GM19035 (cell line): ENCODE measurements around the gene REX1BD.
"Not testable (repeated sequence)": the region's sequence is repeated elsewhere in the genome, so short reads cannot be mapped to it uniquely, and the experiment has no call there.

Experiments
- ATAC-seq: cut with Tn5 transposase; IDR thresholded peaks from one replicate; pipeline ENCODE4 v1.9.1; 2021; ENCODE audit not compliant: unreplicated experiment

Gene REX1BD

GRCh38 chr19:18588611-18589379, at the start of gene REX1BD:
REX1BD (plus strand) TSS chr19:18588798; CDS start chr19:18588802, 4 bp downstream.
- peak; percentile 69 for ATAC-seq

GRCh38 chr19:18539372-18539771, 49.2 kb upstream of the REX1BD start:
- ATAC-seq = no peak

DNA sequence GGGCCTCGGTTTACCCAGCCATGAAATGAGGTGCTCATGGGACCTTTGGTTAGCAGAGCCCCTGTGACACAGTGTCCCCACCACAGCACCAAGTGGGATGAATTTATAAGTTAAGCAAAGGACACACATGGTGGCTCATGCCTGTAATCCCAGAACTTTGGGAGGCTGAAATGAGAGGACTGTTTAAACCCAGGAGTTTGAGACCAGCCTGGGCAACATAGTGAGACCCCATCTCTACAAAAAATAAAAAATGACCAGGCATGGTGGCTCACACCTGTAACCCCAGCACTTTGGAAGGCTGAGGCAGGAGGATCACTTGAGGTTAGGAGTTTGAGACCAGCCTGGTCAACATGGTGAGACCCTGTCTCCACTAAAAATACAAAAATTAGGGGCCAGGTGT, 48.4 kb upstream of the REX1BD start:
- ATAC-seq = not testable (repeated sequence)

- ATAC-seq = no peak
Observed at GRCh38 chr19:18541258-18541991, 47.2 kb upstream of the REX1BD start.

GRCh38 chr19:18541992-18542940, 46.3 kb upstream of the REX1BD start:
- no peak for ATAC-seq

DNA sequence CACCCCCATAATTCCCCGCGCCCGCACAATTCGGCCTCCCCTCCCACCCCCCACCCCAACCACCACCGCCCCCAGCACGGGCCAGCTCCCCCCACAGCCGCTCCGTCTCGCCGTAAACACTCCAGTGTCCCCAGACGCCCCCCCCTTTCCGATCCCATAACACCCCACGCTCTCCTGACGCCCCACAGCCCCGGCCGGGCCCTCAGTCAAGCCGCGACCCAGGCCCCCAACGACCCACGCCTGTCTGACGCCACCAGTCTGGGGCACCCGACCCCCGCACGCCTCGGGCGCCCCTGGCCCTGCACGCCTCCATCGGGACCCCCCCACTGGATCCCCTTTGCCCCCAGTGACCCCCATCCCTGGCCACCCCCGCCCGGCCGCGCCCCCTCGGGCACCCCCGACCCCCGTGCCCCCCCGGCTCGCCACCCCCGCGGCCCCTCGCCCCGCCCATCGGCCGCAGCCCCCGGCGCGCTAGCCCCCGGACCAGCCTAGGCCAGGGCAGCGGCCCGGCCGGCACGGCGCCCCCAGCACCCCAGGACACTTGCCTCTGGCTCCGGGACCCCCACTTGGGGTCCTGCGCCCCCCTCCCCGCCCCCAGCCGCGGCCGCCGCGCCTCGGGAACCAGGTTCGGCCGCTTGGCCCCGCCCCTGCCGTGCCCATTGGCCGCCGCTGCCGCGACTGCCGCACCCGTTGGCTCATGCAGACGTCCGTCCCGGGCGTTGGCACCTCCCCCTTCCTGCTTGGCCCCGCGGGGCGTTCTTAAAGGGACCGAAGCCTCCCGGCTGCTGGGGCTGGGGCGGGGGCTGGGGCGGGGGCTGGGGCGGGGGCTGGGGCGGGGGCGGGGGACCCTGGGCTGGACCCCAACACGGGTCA, 45.4 kb upstream of the REX1BD start, which contains the start of gene FKBP8:
Gene FKBP8 (minus strand): TSS at position 633 of the 873 bp plus-strand sequence. CDS start 1,603 bp downstream, outside the sequence.
- ATAC-seq = peak; percentile 94

DNA sequence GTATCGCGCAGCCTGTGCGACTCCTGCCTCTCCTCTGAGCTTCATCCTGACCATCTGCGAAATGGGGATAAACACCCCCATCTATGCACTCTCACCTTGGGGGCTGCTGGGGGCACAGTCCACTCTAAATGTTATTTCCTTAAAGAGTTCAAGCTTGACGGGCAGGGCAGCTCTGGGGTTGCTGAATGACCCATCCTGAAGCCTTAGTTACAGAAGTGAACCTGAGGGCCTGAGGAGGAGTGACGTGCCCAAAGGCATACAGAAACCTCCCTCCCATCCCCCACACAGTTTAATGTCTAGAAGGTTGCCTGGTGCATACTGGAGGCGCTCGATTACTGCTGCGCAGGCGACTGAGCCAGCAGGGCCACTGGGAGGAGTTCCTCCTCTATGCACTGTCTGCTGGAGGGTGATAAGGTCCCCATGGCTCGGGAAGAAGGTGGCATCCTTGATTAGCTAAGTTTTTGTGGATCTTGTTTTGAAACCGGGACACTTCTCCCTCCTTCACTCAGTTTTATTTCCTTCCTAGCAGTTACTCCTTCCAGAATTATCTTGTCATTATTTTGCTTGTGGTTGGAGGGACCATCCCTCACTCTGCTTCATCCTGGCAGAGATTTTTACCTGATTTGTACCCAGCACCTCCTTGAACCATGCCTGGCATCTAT, 44.7 kb upstream of the REX1BD start:
- ATAC-seq = peak; percentile 56

DNA sequence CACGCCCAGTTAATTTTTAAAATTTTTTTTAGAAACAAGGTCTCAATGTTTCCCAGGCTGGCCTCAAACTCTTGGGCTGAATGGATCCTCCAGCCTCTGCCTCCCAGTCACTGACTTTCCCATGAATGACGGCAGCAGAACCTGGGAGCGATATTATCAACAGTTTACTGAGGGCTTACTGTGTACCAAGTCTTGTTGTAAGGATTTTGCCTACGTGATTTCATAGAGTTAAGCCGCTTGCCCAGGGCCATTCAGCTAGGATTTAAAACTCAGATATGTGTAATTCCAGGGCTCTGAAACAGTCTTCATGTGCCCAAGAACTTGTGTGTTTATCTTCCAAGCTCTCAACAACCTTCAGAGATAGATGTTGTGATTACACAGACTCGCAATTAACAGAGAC, 37.0 kb upstream of the REX1BD start:
- ATAC-seq = no peak

GRCh38 chr19:18557411-18558201, 31.0 kb upstream of the REX1BD start, which contains the start of gene KXD1:
KXD1 (plus strand) TSS chr19:18557870; CDS start chr19:18562057, 4,187 bp downstream.
- peak; percentile 94 for ATAC-seq

- no peak for ATAC-seq
Observed at GRCh38 chr19:18558202-18558555, 30.4 kb upstream of the REX1BD start.

DNA sequence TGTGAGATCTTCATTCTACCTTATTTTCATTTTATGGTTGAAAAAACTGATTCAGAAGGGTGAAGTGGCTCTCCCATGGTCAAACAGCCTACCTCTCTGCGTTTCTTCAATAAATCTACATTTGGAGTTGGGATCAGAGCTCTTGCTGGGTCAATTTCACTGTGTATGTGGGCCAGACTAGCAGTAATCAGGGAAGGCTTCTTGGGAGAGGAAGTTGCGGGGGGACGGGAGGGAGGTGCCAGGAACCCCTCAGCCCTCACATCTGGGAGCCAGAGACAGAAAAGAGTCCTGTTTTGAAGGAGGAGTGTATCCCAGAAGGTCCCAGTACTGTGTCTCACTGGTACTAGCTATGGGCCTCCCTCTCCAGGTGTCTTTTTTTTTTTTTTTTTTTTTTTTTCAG, 30.0 kb upstream of the REX1BD start:
- ATAC-seq = no peak

- ATAC-seq = no peak
Observed at GRCh38 chr19:18559685-18560084, 28.9 kb upstream of the REX1BD start.

DNA sequence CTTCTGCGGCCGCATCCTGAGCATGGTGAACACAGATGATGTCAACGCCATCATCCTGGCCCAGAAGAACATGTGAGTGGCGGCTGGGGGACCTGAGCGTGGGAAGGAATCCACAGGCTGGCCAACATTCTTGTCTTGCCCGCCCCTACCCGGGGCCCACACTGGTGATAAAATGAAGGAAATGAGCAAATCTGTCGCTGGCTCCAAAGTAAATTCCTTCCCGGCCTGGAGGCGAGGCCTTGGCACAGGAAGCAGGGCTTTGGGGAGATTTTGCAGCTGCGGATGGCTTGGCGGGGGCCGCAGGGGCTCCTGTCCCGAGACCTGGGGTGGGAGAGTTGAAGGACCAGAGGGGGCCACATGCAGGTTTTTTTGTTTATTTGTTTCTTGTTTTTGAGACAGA, 26.5 kb upstream of the REX1BD start:
- no peak for ATAC-seq

- no peak for ATAC-seq
Observed at GRCh38 chr19:18566953-18567352, 21.6 kb upstream of the REX1BD start.

- ATAC-seq = no peak
Observed at GRCh38 chr19:18568367-18568766, 20.2 kb upstream of the REX1BD start.

DNA sequence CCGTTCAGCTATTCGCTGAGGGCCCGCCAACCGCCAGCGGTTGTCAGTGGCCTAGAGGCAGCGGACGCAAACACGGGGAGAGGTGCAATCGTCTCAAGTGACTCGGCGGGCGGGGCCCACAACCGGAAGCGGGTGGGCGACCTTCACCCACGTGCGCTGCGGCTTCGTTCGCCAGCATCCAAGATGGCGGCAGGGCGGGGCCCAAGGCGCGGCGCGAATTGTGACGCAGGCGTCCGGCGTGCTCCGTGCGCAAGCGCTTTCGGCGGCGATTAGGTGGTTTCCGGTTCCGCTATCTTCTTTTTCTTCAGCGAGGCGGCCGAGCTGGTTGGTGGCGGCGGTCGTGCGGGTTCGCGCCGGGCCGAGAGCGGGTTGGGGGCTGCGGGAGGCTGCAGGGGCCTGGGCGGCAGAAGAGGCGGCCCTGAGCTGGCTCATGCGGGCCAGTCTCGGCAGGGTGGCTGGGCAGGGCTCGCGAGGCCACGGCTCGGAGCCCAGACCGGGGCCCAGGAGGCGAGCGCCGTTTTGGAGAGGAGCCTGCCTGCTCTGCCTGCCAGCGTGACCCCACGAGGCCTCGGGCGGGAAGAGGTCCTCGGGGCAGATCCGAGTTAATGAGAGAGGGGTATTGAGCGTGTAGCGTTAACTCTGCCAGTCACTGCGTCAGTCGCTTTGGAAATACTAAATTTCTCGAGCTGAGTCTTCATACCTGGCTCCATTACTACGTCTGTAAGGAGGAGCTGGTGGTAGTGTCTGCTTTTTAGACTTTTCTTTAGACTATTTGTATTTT, 16.8 kb upstream of the REX1BD start, which contains the start of gene UBA52:
Gene UBA52 (plus strand): TSS at position 294 of the 781 bp plus-strand sequence. CDS start 1,444 bp downstream, outside the sequence.
- ATAC-seq = peak; percentile 90

DNA sequence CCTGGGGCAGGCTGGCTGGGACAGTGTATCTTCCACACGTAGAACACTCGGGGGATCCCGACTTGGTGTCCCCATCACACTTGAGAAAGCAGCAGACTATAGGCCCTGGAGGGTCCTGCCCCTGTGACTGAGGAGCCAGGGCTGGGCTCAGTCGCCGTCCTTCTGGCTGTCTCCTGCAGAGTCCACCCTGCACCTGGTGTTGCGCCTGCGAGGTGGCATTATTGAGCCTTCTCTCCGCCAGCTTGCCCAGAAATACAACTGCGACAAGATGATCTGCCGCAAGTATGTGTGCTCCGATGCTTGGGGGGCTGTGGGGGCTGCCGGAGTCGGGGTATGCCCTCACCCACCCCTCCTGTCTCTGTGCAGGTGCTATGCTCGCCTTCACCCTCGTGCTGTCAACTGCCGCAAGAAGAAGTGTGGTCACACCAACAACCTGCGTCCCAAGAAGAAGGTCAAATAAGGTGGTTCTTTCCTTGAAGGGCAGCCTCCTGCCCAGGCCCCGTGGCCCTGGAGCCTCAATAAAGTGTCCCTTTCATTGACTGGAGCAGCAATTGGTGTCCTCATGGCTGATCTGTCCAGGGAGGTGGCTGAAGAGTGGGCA, 13.8 kb upstream of the REX1BD start:
- ATAC-seq = no peak
